Fibroblast of villous mesenchyme (primary cell): ENCODE measurements around the gene TSBP1. TPM values are rescaled to one million over a fixed set of nuclear protein-coding genes. Genes with fewer than 3 reads are reported as not detected.
"Not testable (repeated sequence)": the region's sequence is repeated elsewhere in the genome, so short reads cannot be mapped to it uniquely, and the experiment has no call there.

Source experiments
- DNase-seq: peaks from one replicate; pipeline ENCODE4 v3.0.0-alpha.2; 2010; ENCODE audit warnings: low read depth
- H3K4me3 ChIP-seq: 2 replicates; pipeline ENCODE4 v1.5.1; 2011; ENCODE audit warnings: low read depth, mild to moderate bottlenecking, low read length
- total RNA-seq: library from RNA; depleted of rRNA; stranded (reverse); fragments of >200 nt; gene quantifications from 2 replicates; pipeline ENCODE4 v1.2.3, GENCODE V29; 2012
- TF ChIP-seq, protein P1 (sequence below): IDR thresholded peaks from 2 replicates; pipeline ENCODE4 v1.5.1; 2012; ENCODE audit warnings: low read depth, mild to moderate bottlenecking, low read length; ENCODE audit not compliant: insufficient read depth

TSBP1 gene
- total RNA-seq, 1 donor: not detected

DNA sequence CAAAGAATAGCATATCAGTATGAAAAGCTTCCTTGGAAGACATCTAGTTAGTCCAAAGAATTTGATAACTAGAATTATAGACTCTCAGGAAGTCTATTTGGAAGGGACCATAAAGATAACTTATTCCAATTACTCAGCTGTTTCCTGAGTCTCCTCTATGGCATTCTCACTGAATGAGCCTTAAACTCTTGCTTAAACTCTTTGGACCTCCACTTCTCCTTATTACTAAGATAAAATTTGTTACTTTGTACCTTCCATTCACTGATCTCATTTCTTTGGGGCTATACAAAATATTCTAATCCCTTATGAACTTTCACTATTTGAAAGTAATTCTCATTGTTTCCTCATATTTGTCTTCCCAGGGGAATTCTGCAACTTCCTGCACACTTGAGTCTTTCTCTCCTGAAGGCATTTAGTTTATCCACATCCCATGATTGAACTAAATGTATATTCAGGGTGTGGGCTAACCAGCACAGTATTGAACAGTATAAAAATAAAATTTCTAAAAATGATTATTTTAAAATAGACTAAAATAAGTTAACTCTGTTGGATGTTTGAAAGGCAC lies 80.7 kb downstream of the TSBP1 start:
- TF ChIP-seq, protein P1, sequence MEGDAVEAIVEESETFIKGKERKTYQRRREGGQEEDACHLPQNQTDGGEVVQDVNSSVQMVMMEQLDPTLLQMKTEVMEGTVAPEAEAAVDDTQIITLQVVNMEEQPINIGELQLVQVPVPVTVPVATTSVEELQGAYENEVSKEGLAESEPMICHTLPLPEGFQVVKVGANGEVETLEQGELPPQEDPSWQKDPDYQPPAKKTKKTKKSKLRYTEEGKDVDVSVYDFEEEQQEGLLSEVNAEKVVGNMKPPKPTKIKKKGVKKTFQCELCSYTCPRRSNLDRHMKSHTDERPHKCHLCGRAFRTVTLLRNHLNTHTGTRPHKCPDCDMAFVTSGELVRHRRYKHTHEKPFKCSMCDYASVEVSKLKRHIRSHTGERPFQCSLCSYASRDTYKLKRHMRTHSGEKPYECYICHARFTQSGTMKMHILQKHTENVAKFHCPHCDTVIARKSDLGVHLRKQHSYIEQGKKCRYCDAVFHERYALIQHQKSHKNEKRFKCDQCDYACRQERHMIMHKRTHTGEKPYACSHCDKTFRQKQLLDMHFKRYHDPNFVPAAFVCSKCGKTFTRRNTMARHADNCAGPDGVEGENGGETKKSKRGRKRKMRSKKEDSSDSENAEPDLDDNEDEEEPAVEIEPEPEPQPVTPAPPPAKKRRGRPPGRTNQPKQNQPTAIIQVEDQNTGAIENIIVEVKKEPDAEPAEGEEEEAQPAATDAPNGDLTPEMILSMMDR: no peak
- no peak for DNase-seq
- no peak overlapping the region for H3K4me3 ChIP-seq

DNA sequence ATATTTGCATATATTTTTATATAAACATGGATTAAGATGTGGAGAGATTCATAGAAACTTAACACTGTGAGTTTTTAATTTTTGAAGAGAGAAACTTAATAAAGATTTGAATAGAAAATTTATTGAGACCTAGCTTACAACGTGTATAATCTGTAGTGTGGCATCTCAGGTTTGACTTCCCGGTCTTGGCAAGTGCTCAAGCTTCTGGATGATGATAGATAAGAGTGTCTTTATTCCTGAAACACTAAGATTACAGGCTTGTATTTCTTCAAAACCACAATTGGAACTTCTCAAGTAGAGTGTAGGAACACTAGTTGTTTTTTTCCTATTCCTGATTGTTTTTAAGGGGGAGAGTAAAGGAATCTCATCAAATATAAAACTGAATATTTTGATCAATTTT lies 83.3 kb downstream of the TSBP1 start:
- TF ChIP-seq, protein P1: no peak
- H3K4me3 ChIP-seq: no peak overlapping the region
- DNase-seq: no peak

DNA sequence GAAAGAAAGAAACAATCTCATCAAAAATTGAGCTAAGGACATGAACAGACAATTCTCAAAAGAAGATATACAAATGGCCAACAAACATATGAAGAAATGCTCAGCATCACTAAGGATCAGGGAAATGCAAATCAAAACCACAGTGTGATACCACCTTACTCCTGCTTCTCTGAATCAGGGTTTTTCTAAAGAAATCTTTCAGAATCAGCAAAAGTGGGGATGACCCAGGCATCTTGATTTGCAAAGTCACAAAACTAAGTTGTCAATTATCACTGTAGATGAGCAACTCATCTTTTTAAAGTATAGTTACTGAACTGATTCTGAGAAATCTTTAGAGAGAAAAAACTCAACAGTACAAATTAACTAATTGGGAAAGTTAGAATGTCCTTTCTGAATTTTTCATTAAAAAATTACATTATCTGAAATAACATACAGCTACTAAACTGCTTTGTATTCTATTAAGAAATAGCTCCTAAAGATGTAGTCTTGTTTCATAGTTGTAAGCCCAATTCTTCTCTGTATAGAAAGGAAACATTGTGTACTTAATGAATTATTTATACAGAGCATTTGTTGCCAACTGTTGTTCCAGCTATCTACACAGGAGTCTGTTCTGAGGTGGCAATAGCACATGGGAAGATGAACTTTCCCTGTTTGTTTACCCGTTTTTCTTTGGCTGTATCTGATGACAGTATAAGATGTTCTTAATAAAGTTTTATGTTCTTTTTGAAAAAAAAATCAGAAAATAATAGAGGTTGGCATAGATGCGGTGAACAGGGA lies 97.7 kb downstream of the TSBP1 start:
- not testable (repeated sequence) for H3K4me3 ChIP-seq, DNase-seq

DNA sequence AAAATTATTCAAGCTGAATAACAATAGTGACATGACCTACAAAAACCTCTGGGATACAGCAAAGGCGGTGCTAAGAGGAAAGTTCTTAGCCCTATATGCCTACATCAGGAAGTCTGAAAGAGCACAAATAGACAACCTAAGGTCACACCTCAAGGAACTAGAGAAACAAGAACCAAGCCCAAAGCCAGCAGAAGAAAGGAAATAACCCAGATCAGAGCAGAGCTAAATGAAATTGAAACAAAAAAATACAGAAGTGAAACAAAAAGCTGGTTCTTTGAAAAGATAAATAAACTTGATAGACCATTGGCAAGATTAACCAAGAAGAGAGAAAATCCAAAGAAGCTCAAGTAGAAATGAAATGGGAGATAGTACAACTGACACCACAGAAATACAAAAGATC lies 100.3 kb downstream of the TSBP1 start:
- TF ChIP-seq, protein P1: no peak
- no peak overlapping the region for H3K4me3 ChIP-seq
- no peak for DNase-seq

DNA sequence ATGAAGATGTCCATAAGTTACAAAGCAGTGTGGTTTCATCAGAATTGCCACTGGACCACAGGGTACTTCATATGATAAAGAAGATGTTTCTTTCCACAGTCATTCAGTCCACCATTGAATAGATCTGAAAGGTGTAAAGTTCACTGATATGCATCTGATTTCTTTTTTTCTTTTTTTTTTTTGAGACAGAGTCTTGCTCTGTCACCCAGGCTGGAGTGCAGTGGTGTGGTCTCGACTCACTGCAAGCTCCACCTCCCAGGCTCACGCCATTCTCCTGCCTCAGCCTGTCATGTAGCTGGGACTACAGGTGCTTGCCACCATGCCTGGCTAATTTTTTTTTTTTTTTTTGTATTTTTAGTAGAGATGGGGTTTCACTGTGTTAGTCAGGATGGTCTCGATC lies 103.2 kb downstream of the TSBP1 start:
- not testable (repeated sequence) for DNase-seq, H3K4me3 ChIP-seq

DNA sequence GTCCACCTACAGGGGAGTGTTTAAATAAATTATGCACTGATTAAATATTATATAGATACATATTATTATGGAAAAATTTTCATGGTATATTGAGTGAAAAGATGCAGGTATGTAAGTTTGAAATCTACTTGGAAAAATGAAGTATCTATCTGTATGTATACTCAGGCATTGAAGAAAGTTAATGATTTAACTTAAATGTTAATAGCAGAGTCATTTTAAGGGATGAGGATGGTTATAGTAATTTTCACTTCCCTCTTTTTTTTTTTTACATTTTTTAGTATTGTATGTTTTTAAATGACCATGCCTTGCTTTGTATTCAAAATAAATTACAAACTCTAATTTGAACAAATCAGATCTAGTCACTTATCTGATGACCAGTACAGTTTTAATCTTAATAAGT lies 104.7 kb downstream of the TSBP1 start:
- TF ChIP-seq, protein P1: no peak
- DNase-seq: no peak

DNA sequence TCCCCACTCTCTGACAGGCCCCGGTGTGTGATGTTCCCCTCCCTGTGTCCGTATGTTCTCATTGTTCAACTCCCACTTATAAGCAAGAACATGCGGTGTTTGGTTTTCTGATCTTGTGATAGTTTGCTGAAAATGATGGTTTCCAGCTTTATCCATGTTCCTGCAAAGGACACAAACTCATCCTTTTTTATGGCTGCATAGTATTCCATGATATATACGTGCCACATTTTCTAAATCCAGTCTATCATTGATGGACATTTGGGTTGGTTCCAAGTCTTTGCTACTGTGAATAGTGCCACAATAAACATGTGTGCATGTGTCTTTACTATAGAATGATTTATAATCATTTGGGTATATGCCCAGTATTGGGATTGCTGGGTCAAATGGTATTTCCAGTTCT lies 114.4 kb downstream of the TSBP1 start:
- not testable (repeated sequence) for H3K4me3 ChIP-seq, DNase-seq

More for the DNA sequence above, 104.7 kb downstream of the TSBP1 start:
- H3K4me3 ChIP-seq: no peak overlapping the region

DNA sequence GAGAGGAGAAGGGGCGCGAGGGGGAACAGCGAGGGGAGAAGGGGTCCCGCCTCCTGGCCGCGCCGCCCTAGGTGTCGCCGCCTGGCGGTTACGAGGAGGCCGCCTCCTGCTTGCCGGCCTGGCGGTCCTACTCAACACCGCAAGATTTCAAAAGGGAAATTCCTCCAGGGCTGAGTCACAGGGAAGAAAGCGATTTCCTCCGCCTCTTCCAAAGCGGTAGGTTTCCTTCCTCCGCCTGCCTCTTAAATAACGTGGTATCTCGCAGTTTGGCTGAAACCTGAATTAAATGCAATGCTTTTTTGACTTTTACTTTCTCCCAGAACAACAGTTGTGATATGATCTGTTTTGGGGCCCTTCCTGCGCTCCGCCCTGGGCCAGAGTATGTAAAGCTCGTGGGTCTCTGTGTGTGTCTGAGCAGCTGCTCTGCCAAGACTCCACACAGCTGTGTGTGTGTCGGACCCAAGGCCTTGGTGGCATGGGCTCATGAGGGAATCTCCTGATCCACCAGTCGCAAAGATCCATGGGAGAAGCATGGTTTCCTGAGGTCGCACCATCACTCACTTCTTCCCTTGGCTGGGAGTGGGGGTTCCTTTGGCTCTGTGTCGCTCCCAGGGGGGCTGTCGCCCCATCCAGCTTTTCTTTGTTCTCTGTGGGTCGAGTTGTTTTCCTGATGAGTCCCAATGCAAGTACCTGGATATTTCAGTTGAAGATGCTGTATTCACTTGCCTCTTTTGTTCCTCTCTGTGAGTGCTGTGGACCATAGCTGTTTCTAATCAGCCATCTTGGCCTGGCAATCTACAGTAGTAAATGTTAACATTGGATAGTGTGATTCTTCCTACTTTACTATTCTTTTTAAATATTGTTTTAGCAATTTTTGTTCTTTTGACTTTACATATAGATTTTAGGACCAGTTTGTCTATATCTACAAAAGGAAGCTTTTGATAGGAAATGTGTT lies 116.2 kb downstream of the TSBP1 start:
- H3K4me3 ChIP-seq: peak overlapping the region; percentile 53
- TF ChIP-seq, protein P1: peak; percentile 16
- DNase-seq: peak; percentile 89
